IPS DF 6.9 (cell line): ENCODE results near the gene THSD4.
"Not testable (repeated sequence)": the region's sequence is repeated elsewhere in the genome, so short reads cannot be mapped to it uniquely, and the experiment has no call there.

ENCODE experiments used
- DNase-seq: peaks from one replicate; pipeline ENCODE4 v3.0.0-alpha.2; 2013; ENCODE audit warnings: low read depth, low spot score
- H3K27ac ChIP-seq: one replicate; pipeline ENCODE4 v1.5.1; 2013; ENCODE audit warnings: low read length, control low read depth
- H3K27me3 ChIP-seq: 2 replicates; pipeline ENCODE4 v1.6.1; 2013; ENCODE audit warnings: mild to moderate bottlenecking, low read length; ENCODE audit not compliant: control insufficient read depth, insufficient read depth
- H3K36me3 ChIP-seq: 2 replicates; pipeline ENCODE4 v1.6.1; 2013; ENCODE audit warnings: low read length; ENCODE audit not compliant: control insufficient read depth, insufficient read depth
- H3K4me1 ChIP-seq: 2 replicates; pipeline ENCODE4 v1.6.1; 2013; ENCODE audit warnings: low read length; ENCODE audit not compliant: control insufficient read depth, insufficient read depth
- H3K4me3 ChIP-seq: 2 replicates; pipeline ENCODE4 v1.5.1; 2013; ENCODE audit warnings: mild to moderate bottlenecking, low read length
- H3K9me3 ChIP-seq: 2 replicates; pipeline ENCODE4 v1.6.1; 2013; ENCODE audit warnings: low read length, inconsistent platforms; ENCODE audit not compliant: control insufficient read depth, insufficient read depth
- WGBS: extraction: QIAGEN DNeasy Blood & Tissue Kit; methylation state at CpG from one replicate; pipeline ENCODE4 v1.1.7; 2013; ENCODE audit warnings: mixed read lengths, missing lambda C conversion rate; ENCODE audit not compliant: insufficient read length, insufficient coverage; 5-methylcytosine and 5-hydroxymethylcytosine counted together

Gene THSD4

GRCh38 chr15:71400294-71400693, 285.0 kb downstream of the THSD4 start:
- Histone ChIP-seq H3K4me1 (no peaks in the 10 kb centered on the region), H3K36me3 (no peaks in the 10 kb centered on the region), H3K4me3 (no peak overlapping the region), H3K27ac (no peak overlapping the region), H3K9me3 (no peaks in the 10 kb centered on the region), H3K27me3 (no peaks in the 10 kb centered on the region)
- WGBS = no CpG with 5 or more reads among the region's 3 CpGs
- no peak for DNase-seq

- not testable (repeated sequence) for H3K36me3 ChIP-seq, H3K4me3 ChIP-seq, DNase-seq, H3K9me3 ChIP-seq, H3K4me1 ChIP-seq, H3K27ac ChIP-seq, H3K27me3 ChIP-seq
- WGBS = no CpG with 5 or more reads among the region's 3 CpGs
Measured at GRCh38 chr15:71401728-71402127, 286.5 kb downstream of the THSD4 start.

GRCh38 chr15:71409541-71409940, 294.3 kb downstream of the THSD4 start:
- H3K9me3 ChIP-seq = no peaks in the 10 kb centered on the region
- no peaks in the 10 kb centered on the region for H3K36me3 ChIP-seq
- H3K27ac ChIP-seq = no peak overlapping the region
- WGBS = no CpG with 5 or more reads among the region's 1 CpG
- H3K4me3 ChIP-seq = no peak overlapping the region
- H3K4me1 ChIP-seq = no peaks in the 10 kb centered on the region; the same call in 1 of the 2 replicates
- H3K27me3 ChIP-seq = no peaks in the 10 kb centered on the region
- no peak for DNase-seq

- Histone ChIP-seq H3K4me3 (no peak overlapping the region), H3K4me1 (no peaks in the 10 kb centered on the region; the same call in 1 of the 2 replicates), H3K27me3 (no peaks in the 10 kb centered on the region), H3K36me3 (no peaks in the 10 kb centered on the region), H3K9me3 (no peaks in the 10 kb centered on the region), H3K27ac (no peak overlapping the region)
- DNase-seq = no peak
- WGBS = no CpG with 5 or more reads among the region's 6 CpGs
Measured at GRCh38 chr15:71410347-71410746, 295.1 kb downstream of the THSD4 start.

GRCh38 chr15:71411538-71412482, 296.5 kb downstream of the THSD4 start:
- no CpG with 5 or more reads among the region's 16 CpGs for WGBS
- Histone ChIP-seq H3K27me3 (no peaks in the 10 kb centered on the region), H3K36me3 (no peaks in the 10 kb centered on the region), H3K27ac (no peak overlapping the region), H3K4me1 (no peaks in the 10 kb centered on the region; the same call in 1 of the 2 replicates), H3K4me3 (no peak overlapping the region), H3K9me3 (no peaks in the 10 kb centered on the region)
- DNase-seq = no peak

DNA sequence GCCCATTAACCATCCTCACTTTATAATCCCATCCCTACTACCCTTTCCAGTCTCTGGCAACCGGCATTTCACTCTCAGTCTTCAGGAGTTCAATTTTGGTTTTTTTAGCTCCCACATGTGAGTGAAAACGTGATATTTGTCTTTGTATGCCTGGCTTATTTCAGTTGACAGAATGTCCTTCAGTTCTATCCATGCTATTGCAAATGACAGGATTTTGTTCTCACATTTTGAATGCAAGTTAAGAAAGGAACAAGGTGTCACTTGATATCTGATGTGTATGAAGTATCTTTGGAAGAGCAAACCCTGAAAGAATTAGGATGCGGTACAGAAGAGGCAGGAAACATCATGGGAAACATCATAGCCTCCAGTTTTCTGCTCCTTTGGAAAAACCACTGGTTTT, 298.1 kb downstream of the THSD4 start:
- H3K4me3 ChIP-seq = no peak overlapping the region
- H3K27ac ChIP-seq = no peak overlapping the region
- H3K27me3 ChIP-seq = no peaks in the 10 kb centered on the region
- WGBS = no CpG with 5 or more reads among the region's 3 CpGs
- no peaks in the 10 kb centered on the region; the same call in 1 of the 2 replicates for H3K4me1 ChIP-seq
- no peak for DNase-seq
- H3K9me3 ChIP-seq = no peaks in the 10 kb centered on the region
- H3K36me3 ChIP-seq = no peaks in the 10 kb centered on the region

DNA sequence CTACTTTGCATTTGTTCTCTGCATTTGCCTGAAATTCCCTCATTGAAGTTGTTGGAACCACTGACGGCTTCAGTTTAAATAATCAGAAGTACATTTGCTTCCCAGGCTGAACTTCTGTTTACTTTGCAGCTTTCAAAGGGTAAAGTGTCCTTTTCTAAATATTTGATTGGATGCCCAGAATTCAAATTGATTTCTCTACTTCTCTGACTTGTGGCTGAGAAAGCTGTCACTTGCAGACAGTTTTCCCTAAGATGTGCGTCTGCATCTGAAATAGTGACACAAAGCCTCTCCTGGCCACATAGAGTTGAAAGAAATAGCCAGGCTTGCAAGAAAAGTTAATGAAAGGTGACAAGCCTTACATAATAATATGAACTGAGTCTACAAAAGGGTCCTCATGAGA, 299.6 kb downstream of the THSD4 start:
- no CpG with 5 or more reads among the region's 2 CpGs for WGBS
- Histone ChIP-seq H3K4me3 (no peak overlapping the region), H3K27ac (no peak overlapping the region), H3K4me1 (no peaks in the 10 kb centered on the region; the same call in 1 of the 2 replicates), H3K9me3 (no peaks in the 10 kb centered on the region), H3K36me3 (no peaks in the 10 kb centered on the region), H3K27me3 (no peaks in the 10 kb centered on the region)
- no peak for DNase-seq

DNA sequence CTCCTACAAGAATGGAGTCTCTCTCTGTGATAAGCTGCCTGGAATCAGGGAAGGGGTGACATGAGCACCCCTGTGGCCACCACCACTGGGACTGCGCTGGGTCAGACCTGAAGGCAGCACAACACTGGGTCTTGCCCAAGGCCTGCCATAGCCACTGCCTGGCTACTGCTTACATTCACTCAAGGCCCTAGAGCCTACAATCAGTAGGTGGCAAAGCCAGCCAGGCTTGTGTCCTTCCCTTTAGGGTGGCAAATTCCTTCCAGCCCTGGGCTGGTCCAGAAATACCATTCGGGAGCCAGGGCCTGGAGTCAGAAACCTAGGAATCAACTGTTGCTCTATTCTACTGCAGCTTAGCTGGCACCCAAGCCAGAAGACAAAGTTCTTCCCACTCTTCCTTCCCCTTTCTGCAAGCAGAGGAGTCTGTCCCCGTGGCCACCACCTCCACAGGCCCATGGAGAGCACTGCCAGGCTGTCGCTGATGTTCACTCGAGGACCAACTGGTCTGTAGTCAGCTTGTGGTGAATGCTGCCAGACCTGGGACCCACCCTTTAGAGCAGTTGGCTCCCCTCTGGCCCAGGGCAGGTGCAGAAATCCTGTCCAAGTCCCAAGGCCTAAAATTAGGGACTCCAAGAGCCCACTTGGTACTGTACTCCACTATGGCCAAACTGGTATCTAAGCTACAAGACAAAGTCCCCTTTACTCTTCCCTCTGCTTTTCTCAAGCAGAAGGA, 307.4 kb downstream of the THSD4 start:
- Histone ChIP-seq H3K9me3 (no peaks in the 10 kb centered on the region), H3K27me3 (no peaks in the 10 kb centered on the region), H3K36me3 (no peaks in the 10 kb centered on the region), H3K4me3 (no peak overlapping the region), H3K27ac (no peak overlapping the region), H3K4me1 (no peaks in the 10 kb centered on the region)
- WGBS = no CpG with 5 or more reads among the region's 5 CpGs
- DNase-seq = no peak

DNA sequence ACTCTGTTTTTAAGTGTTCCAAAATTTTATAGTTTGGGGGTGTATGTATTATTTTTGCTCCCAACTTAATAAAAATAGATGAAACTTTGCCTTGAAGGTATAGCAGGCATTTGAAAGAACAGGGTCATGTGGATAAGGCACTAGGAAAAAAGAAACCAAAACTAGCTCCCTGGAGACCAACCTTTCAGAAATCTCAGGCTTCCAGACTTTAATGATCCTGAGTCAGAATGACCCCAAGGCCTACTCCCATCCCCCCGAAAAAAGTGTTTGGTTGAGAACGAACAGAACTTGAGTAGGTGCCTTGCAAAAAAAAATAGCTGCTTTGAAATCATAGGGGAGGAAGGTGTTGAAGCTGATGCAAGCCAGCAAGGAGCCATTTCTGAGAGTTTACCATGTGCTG, 309.5 kb downstream of the THSD4 start:
- Histone ChIP-seq H3K9me3 (no peaks in the 10 kb centered on the region), H3K27ac (no peak overlapping the region), H3K36me3 (no peaks in the 10 kb centered on the region), H3K27me3 (no peaks in the 10 kb centered on the region), H3K4me3 (no peak overlapping the region), H3K4me1 (no peaks in the 10 kb centered on the region)
- DNase-seq = no peak
- WGBS = no CpG with 5 or more reads among the region's 2 CpGs

GRCh38 chr15:71425388-71425787, 310.1 kb downstream of the THSD4 start:
- H3K4me3 ChIP-seq = no peak overlapping the region
- H3K4me1 ChIP-seq = no peaks in the 10 kb centered on the region
- H3K36me3 ChIP-seq = no peaks in the 10 kb centered on the region
- H3K27me3 ChIP-seq = no peaks in the 10 kb centered on the region
- H3K27ac ChIP-seq = no peak overlapping the region
- DNase-seq = no peak
- WGBS = no CpG with 5 or more reads among the region's 3 CpGs
- no peaks in the 10 kb centered on the region for H3K9me3 ChIP-seq
